HG03442 (cell line): ENCODE results near the gene PCYOX1L.
"Not testable (repeated sequence)": the region's sequence is repeated elsewhere in the genome, so short reads cannot be mapped to it uniquely, and the experiment has no call there.

Experiments
- ATAC-seq: cut with Tn5 transposase; IDR thresholded peaks from one replicate; pipeline ENCODE4 v1.9.1; 2021; ENCODE audit warnings: mild to moderate bottlenecking, moderate library complexity; ENCODE audit not compliant: unreplicated experiment

PCYOX1L gene

DNA sequence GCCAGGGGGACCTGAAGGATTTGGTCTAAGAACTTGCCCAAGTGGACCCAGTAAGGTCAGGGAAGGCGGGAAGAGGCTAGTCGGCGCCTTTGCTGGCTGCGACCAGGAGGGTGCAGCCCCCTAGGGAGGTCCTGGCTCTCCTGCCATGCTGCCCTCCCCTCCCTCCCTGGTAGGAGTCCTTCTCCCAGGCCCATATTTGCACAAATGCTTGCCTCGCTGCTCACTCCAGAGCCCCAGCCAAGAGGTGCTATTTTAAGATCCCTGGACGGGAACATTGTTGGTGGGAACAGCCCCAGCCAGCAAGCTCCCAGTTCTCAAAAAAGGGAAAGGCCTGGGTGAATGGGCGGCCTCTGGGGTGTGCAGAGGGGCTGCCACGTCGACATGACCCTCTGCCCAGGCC, 25.6 kb downstream of the PCYOX1L start:
- no peak for ATAC-seq

DNA sequence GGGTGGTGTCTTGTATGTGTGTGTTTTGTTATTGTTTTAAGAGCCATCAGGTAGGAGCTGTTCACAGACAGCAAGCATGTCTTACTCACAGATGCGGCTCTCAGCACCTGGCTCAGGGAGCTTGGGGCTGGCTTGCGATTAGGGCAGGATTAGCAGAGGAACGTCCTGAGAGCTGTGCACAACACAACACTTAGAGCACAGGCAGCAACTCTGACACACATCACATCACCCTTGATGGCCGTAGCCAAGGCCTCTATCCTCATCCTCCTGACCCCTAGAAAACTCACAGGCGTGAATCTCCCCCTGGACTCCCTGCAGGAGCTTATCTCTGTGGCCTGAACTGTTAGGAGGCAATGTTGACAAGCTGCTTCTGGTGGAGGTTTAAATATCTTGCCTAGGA, 28.3 kb downstream of the PCYOX1L start:
- no peak for ATAC-seq

DNA sequence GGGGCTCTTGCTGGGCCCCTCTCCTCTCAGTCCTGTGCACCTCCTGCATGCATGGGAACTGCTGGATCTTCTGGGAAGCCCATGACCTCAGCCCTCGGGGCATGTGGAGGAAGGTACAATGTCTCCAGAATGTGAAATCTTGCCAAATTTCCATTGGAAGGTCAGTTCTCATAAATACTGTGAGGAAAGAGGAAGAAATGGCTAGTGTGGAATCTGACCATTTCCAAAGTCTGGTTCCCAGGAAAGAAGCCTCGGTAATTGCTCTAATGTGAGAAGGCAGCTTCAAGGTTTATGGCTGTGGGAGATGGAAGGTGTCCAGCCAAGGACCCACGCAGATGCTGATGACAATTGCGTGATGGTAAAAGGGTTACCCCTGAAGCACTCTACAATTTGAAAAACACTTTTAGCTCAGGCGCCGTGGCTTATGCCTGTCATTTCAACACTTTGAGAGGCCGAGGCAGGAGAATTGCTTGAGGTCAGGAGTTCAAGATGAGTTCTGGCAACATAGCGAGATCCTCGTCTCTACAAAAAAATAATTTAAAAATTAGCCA, 29.3 kb downstream of the PCYOX1L start:
- ATAC-seq, result no peak

DNA sequence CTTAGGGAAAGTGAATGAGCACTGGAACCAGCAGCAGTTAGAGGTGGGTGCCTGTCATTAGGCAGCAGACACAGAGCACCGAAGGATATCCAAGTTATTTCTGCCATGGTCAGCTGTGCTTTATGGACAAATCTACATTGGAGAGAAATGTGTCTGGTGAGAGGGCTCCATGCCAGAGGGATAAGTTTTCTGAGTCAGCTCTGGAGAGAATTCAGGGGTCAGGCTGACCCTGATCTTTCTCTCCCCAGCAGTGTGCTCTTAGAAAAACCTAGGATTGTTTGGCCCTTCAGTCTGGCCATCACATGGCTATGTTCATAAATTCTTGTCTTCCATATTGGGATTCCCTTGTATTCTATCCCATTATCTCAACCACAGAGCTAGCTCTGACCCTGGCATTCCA, 30.1 kb downstream of the PCYOX1L start:
- ATAC-seq, result no peak

DNA sequence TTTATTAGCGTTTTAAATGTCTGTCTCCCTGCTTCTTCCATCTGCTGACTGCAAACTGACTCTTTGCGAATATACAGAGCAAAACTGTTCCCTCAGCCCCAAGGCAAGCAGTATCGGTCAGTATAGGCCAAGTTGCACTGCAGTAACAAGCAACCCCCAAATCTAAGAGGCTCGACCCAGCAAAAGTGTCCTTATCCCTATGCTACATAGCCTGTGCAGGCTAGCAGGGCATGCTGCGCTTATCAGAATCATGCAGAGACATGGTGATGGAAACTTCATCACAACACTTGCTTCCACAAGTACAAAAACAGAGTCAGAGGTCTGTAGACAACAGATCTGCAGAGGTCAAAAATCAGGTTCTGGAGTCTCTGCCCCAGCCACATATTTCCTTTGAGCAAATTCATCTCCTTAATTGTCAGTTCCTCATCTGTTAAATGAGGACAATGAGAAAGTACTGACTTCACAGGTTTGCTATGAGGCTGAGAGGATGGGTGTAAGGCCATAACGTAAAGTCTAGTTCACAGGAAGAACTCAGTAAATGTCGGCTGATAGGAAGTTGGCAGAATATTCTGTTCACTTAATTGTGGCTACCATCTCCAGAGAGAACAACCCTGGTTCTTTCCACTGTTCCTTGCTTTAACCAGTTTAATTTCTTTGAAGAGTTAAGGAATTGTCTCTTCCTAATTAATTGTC, 30.8 kb downstream of the PCYOX1L start:
- no peak for ATAC-seq

DNA sequence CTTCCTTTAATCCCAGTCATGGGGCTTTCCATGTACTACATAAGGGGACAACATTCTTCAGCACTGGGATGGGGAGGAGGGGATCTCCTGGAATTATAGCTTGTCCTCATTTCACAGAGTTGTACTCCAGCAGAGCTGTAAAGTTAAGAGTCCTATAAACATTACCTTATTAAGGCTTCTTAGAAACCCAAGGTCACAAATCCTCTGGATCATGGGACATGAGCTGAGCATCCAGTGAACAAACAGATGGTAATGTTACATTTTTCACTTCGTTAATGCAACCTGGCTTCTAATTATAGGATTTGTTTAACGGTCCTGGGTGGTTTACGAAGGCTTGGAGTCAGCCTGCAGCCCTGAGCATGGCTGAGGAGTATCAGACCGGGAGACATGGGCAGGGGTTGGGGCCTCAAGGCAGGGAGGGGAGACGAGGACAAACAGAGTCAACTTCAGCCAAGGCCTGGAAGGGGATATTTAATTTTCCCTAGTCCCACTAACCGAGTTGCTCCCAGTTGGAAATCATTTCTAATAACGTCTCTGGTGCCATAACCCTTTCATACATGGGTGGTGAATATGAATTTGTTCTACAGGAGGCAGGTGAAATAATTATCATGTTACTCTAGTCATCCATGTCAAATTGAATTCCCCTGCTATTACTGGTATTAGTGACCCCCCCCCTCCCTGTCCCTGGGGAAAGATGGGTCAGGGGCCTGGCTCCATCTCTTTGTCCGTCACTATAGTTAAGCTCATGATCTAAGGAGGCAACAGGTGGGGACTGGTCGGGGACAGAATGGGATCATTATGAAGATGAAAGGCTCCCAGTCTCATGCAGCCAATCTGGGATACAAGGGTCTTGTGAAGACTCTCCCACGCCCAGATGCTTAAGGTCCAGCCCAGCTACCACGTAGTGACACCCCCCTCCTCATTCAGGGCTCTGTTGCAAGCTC, 32.0 kb downstream of the PCYOX1L start:
- no peak for ATAC-seq

DNA sequence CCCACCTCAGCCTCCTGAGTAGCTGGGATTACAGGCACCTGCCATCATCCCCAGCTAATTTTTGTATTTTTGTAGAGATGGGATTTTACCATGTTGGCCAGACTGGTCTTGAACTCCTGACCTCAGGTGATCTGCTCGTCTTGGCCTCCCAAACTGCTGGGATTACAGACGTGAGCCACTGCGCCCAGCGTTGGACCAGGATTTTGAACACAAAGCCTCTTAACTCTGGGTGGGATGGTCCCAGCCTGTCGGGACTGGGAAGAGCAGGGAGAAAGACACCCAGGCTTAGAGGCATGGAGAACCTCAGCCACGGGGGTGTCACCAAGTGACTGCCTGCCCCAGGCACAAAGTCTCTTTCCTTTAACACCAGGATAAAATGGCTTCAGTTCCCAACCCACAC, 33.2 kb downstream of the PCYOX1L start:
- ATAC-seq, result not testable (repeated sequence)

DNA sequence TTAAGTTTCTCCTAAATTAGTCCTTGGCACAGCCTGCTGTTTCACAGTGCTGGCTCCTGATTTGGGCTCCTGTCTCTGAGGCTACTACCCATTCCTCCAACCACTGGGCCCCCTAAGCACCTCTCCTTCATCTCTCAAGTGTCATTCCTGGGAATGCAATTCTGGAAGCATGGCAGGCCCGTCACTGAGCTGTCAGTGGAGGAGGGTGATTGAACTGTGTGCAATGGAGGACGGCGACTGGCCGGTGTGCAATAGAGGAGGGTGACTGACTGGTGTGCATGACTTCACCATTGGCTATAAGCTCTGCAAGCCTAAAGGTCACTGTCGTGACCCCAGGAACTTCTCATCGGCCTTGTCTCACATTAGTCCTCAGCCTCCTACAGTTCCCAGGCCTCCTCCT, 33.7 kb downstream of the PCYOX1L start:
- no peak for ATAC-seq

DNA sequence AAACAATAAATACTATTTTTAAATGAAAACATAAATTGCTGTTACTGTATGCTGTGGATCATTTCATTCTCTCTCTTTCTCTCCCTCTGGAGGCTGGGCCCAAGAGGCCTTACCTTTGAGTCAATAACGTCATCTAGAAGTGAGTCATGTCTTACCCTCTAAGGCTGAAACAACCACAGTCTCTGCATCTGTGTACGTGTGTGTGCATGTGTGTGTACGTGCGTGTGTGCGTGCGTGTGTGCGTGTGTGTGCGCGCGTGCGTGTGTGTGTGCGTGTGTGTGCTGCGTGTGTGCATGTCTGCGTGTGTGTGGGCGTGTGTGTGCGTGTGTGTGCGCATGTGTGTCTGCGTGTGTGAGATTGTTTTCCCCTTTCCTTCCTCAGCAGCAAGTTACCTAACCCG, 34.9 kb downstream of the PCYOX1L start:
- peak; percentile 79 for ATAC-seq

DNA sequence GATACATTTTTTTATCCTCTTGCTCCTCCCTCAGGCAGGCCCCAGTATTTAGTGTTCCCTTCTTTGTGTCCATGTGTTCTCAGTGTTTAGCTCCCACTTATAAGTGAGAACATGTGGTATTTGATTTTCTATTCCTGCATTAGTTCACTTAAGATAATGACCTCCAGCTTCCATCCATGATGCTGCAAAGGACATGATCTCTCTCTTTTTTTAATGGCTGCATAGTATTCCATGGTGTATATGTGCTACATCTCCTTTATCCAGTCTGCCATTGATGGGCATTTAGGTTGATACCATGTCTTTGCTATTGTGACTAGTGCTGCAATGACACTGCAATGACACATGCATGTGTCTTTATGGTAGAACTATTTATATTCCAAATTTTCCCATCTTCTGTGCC, 37.1 kb downstream of the PCYOX1L start:
- ATAC-seq, result not testable (repeated sequence)

DNA sequence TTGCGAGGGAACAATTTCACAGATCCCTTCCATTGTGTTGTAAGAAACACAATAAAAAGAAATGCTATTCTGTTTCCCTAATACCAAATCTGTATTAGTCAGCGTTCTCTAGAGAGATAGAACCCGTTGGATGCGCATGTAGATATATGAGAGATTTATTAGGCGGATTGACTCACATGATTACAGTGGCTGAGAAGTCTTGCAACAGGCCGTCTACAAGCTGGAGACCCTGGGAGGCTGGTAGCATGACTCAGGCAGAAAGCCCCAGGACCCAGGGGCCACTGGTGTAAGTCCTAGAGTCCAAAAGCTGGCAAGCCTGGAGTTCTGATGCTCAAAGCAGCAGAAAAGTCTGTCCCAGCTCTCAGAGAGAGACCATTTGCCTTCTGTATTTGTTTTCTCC, 39.7 kb downstream of the PCYOX1L start:
- no peak for ATAC-seq

DNA sequence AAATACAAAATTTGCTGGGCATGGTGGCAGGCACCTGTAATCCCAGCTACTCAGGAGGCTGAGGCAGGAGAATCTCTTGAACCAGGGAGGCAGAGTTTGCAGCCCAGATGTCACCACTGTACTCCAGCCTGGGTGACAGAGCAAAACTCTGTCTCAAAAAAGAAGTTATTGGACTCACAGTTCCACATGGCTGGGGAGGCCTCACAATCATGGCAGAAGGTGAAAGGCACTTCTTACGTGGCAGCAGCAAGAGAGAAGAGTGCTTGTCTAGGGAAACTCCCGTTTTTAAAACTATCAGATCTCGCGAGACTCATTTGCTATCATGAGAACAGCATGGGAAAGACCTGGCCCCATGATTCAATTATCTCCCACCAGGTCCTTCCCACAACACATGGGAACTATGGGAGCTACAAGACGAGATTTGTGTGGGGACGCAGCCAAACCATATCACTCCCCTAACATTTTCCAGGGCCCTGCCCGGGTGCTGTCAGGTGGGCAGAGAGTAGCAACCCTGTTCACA, 41.0 kb downstream of the PCYOX1L start:
- not testable (repeated sequence) for ATAC-seq

DNA sequence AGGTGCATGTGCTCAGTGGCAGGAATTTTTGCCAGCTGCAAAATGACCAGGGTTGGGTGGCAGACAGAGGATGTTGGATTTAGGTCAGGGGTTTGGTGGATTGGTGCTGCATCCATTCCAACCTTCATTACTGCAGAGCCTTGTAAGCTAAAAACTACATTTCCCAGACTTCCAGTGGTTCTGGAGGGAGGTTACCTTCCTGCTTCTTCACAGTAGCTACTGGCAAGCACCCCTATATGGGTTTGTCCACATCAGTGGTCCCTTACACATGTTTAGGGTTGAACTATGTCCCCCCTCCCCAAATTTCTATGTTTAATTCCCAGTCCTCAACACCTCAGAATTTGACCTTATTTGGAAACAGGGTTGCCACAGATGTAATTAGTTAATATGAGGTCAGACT, 41.9 kb downstream of the PCYOX1L start:
- ATAC-seq, result no peak

DNA sequence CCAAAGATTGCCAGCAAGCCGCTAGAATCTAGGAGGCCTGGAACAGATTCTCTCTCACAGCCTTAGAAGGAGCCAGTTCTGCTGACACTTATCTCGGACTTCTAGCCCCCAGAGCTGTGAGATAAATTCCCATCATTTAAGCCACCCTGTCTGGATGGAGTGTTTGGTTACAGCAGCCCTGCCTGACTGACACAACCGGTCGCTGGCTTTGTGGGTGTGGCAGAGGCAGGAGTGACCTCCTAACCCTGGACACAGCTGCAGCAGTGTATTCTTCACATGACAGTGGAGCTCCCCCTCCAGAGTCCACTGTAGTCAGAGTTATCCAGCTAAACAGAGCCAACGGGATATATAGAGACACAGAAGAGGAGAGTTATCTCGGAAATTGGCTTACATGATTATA, 42.5 kb downstream of the PCYOX1L start:
- ATAC-seq, result no peak

DNA sequence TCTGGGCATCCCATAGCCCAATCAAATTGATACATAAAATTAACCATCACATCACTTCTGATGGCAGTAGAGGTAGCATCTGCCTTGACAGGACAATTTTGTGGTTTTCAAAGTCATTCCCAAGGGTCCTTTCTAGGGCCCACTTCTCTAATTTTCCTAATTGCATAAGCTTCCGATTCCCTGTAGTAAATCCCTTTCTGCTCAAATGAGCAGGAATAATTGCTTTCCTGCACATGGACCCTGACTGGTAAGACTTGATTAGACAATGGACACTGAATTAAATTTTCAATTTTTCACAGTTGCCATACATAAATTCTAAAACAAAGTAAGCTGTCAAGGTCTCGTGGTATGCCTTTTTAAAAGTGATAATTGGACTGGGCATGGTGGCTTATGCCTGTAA, 43.2 kb downstream of the PCYOX1L start:
- no peak for ATAC-seq

DNA sequence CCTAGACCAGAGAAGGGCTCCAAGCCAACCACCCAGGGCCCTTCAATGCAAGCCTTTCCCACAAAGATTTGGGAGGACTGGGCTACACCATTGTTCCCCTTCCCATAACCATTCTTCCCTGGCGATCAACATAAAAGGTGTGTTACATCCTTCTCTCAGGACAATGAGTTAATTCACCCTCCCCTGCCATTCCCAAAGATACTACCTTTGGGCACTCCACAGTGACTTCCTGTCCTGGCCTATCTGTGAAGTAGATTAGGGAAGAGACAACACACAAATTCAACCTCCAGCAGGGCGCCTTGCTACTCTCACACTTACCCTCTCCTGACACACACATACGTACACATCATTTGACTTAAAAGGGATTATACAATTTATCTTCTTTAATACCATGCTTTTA, 44.4 kb downstream of the PCYOX1L start:
- ATAC-seq, result no peak

DNA sequence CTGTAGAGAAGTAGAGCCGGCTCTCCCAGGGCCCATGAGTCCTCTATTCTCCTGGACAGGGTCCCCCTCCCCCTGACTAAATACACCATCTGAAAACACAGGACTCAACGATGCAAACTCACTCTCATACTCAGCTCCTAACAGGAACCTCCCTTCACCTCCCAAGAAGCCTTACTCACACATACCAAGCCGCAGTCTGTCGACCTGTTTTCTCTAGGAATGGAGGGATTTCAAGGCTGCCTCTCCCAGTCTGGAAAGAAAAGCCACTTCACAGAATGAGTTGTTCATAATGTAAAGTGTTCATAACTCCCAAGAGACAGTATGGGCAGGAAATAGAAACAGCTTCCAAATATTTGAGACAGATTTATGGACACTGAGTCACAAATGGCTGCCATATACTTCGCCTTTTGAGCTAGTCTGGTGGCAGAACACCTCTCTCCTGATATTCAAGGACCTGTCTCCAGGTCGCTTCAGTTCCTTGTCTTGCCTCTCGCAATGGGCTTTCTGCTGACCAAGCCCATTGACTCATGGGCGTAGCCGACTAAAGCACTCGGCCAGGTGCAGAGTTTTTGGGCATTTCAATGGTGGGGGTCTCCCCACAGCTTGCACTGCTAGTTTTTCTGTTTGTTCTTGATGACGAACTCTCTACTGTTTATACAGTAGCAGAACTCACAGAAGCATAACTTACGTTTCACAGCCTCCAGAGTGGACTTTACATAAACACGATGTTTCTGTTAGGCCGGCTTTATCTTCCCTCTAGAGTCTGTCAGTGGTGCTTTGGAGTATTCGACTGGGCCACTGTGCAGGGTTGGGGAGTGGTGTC, 46.3 kb downstream of the PCYOX1L start:
- no peak for ATAC-seq

DNA sequence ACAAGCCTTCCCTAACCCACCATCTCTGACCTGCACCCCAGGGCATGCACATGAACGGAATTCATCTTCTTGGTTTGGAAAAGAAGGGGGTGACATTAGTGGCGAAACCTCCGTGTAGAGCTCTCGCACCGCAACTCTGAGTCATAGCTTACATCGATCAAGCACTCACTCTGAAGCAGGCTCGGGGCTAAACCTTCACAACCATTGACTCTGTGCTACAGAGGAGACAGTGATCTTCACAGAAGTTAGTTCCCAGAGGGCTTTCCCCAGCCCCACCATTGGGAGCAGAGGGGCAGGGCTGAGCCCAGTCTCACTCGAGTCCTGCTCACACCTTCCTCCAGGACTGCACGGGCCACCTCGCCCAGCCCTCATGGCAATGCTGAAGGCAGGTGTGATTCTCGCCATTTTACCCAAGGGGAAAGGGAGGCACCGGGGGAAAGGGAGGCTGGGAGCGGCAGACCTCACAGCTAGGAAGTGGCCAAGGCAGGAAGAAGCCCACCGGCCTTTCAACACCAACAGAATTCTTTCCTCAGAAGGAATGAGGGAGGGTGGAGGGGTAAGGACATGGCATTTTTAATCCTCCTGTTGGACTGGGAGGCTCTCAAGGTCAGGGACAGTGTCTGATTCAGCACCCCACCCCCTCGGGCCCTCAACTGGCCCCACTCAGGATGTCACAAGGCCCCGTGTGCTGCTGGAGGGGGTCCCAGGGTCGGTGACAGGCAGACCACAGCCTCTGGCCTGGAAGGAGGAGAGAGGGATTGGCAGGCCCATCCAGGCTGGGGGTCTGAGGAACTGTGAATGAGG, 47.1 kb downstream of the PCYOX1L start:
- no peak for ATAC-seq

DNA sequence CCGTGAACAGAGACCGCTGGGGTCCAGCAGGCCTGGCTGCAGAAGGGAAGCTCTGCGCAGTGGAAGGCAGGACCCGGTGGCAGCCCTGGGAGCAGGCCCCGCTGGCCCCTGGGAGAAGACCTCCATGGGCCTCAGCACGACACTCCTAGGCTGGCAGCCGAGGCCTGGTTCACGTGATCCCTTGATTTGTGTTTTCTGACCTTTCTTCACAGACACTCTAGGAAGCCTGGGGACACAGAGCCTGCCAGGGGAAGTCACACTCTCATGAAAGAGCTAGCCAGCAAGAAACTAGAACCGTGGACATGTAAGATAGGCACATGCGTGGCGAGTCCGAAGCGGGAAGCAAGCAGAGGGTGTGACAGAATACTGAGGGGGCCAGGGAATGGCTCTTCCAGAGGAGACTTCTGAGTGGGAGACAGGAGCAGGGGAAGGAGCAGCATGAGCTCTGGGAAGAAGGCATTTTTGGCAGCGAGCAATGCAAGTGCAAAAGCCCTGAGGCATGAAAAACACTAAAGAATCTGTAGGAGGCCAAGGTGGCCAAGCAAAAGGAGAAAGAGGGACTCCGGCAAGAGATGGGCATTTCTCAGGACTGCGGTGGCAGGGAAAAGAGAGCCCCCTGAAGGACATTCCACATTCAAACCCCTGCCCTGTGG, 47.8 kb downstream of the PCYOX1L start:
- ATAC-seq, result no peak
